Measurements from ENCODE around the gene PPM1E.

- TF ChIP-seq CTCF (IDR thresholded peaks at IDR 0.05): no peak
- TF ChIP-seq POLR2A (IDR thresholded peaks at IDR 0.05): no peak
These were observed 21.6 kb upstream of the PPM1E start for GRCh38 chr17:58734040-58734439.

All from body of pancreas (tissue), 4 donors.